ENCODE measurements around the gene OR2AG2. TPM values are rescaled to one million over a fixed set of nuclear protein-coding genes. Genes with fewer than 3 reads are reported as not detected.

Gene OR2AG2
- polyA plus RNA-seq (2011; rRNA removed), result 0.04 and 0.17 TPM in 2 replicates
- 0.03 and 0.04 TPM in 2 replicates for polyA plus RNA-seq (2012; cell fraction: cytosol; rRNA removed)
- polyA plus RNA-seq (2012; cell fraction: nucleus; rRNA removed), result not detected in 2 replicates
- polyA plus RNA-seq (2017; fragmentation: RNase III; extraction: RNeasy Plus Mini Kit Qiagen cat#74134 plus additional on column Dnase treatment), result 0.03 to 0.05 TPM in 2 of 3 replicates, not detected in the other
- polyA minus RNA-seq (2011; rRNA and poly(A)+ RNA removed), result 0.39 and 1.7 TPM in 2 replicates

DNA sequence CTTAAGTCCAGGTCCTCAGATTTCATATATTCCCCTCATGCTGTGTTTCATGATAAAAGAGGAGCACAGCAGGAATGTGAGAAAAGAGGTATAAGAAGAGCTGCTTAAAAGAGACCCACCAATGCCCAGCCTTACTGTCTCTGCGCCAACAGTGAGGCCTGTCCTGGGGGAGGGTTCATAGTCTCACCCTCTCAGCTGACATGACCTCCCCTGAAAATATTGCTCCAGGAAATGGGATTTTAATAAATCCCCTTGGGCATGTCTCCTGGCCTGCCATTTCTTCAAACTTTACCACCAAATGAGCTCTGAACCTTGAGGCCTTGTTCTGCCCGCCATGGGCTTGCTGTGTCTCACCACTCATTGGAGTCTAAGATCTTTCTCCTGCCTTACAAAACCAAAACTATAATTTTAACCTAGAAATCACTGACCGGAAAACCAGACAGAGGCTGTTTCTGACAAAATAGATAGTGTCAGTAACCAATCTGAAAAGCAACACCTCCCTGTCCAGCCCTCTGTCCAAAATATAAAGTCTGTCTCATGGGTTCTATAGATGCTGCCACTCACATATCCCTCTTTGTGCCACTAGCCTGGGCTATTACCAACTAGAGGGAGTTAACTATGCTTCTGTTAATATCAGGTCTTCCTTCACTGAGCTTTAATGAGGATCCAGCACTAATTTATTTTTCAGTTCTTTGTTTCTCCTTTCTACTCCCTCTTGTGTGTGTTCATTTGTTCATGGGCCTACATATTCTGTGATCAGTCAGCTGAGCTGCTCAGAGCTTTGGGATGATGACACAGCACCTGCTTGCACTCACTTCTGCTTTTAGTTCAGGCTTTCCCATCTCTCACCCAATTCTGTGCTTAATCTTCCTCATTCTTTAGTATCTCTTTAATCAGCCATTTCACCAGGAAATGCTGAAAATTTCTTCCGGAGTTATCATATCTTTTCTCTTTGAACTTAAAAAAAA, at the start of gene OR2AG2:
OR2AG2 (minus strand) TSS at position 51 of the 968 bp plus-strand sequence. CDS start 3,019 bp downstream, outside the sequence.
- no peaks in the 10 kb centered on the region for H3K4me1 ChIP-seq
- 45% methylated on average over 4 of the region's 4 CpGs for WGBS (ENCODE audit: missing lambda C conversion rate)
- no peak within 1 kb of the TSS for H3K4me3 ChIP-seq
- no peaks in the 10 kb centered on the region for H3K9me3 ChIP-seq
- FAIRE-seq (no peak), ATAC-seq (no peak), DNase-seq (ENCODE audit: low read depth in 1 of 2, low spot score in 1 of 2) (no peak)
- H3K27ac ChIP-seq, result no peak within 1 kb of the TSS
- no peak within 1 kb of the TSS for H3K4me2 ChIP-seq
- TF ChIP-seq, protein P1, sequence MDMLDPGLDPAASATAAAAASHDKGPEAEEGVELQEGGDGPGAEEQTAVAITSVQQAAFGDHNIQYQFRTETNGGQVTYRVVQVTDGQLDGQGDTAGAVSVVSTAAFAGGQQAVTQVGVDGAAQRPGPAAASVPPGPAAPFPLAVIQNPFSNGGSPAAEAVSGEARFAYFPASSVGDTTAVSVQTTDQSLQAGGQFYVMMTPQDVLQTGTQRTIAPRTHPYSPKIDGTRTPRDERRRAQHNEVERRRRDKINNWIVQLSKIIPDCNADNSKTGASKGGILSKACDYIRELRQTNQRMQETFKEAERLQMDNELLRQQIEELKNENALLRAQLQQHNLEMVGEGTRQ (IDR thresholded peaks at IDR 0.05), result no peak
- TF ChIP-seq POLR2AphosphoS2 (conservative IDR thresholded peaks at IDR 0.05; ENCODE audit: low read length) (no peak), MYC (IDR thresholded peaks at IDR 0.05; ENCODE audit: borderline replicate concordance, low read length) (no peak), MAZ (IDR thresholded peaks at IDR 0.05; ENCODE audit: borderline replicate concordance, low read depth, low read length) (no peak), PHF8 (IDR thresholded peaks at IDR 0.05; ENCODE audit: borderline replicate concordance, low read depth) (no peak), CBX2 (IDR thresholded peaks at IDR 0.05; ENCODE audit: borderline replicate concordance, low read depth) (no peak), HOXA7 (CRISPR knock-in tag; IDR thresholded peaks at IDR 0.05) (no peak), ATOH8 (CRISPR knock-in tag; IDR thresholded peaks at IDR 0.05; ENCODE audit: low read depth) (no peak), FOSB (CRISPR knock-in tag; IDR thresholded peaks at IDR 0.05) (no peak), KDM5A (IDR thresholded peaks at IDR 0.05) (no peak), NFE2L2 (conservative IDR thresholded peaks at IDR 0.05; ENCODE audit: low read length) (no peak), ZNF302 (CRISPR knock-in tag; IDR thresholded peaks at IDR 0.05) (no peak), GATA3 (IDR thresholded peaks at IDR 0.05; ENCODE audit: borderline replicate concordance) (no peak), TFCP2L1 (CRISPR knock-in tag; IDR thresholded peaks at IDR 0.05) (no peak), ESRRA (IDR thresholded peaks at IDR 0.05; ENCODE audit: borderline replicate concordance, low read length) (no peak), FOXS1 (CRISPR knock-in tag; IDR thresholded peaks at IDR 0.05) (no peak)
- TF ChIP-seq, protein P2, sequence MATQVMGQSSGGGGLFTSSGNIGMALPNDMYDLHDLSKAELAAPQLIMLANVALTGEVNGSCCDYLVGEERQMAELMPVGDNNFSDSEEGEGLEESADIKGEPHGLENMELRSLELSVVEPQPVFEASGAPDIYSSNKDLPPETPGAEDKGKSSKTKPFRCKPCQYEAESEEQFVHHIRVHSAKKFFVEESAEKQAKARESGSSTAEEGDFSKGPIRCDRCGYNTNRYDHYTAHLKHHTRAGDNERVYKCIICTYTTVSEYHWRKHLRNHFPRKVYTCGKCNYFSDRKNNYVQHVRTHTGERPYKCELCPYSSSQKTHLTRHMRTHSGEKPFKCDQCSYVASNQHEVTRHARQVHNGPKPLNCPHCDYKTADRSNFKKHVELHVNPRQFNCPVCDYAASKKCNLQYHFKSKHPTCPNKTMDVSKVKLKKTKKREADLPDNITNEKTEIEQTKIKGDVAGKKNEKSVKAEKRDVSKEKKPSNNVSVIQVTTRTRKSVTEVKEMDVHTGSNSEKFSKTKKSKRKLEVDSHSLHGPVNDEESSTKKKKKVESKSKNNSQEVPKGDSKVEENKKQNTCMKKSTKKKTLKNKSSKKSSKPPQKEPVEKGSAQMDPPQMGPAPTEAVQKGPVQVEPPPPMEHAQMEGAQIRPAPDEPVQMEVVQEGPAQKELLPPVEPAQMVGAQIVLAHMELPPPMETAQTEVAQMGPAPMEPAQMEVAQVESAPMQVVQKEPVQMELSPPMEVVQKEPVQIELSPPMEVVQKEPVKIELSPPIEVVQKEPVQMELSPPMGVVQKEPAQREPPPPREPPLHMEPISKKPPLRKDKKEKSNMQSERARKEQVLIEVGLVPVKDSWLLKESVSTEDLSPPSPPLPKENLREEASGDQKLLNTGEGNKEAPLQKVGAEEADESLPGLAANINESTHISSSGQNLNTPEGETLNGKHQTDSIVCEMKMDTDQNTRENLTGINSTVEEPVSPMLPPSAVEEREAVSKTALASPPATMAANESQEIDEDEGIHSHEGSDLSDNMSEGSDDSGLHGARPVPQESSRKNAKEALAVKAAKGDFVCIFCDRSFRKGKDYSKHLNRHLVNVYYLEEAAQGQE (IDR thresholded peaks at IDR 0.05), result no peak
- TF ChIP-seq, protein P3, sequence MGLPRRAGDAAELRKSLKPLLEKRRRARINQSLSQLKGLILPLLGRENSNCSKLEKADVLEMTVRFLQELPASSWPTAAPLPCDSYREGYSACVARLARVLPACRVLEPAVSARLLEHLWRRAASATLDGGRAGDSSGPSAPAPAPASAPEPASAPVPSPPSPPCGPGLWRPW (IDR thresholded peaks at IDR 0.05), result no peak
- POLR2A ChIA-PET, result no interaction called here
- CTCF ChIA-PET, result interaction anchor here (1.5 kb wide), 1 partner anchor 17 kb away, joined by 6 read pairs; no protein-coding TSS in a partner anchor

GRCh38 chr11:6818967-6819366, 47.2 kb upstream of the OR2AG2 start:
- ChIA-PET POLR2A (no interaction called here), CTCF (interaction anchor here (0.6 to 1.1 kb wide), 2 partner anchors 105 to 714 kb away, joined by 3 to 4 read pairs; no protein-coding TSS in a partner anchor)
- Histone ChIP-seq H3K4me1 (no peaks in the 10 kb centered on the region), H3K27ac (no peak overlapping the region), H3K4me3 (no peak overlapping the region), H3K9me3 (no peaks in the 10 kb centered on the region), H3K4me2 (no peak overlapping the region)
- 20% methylated on average over 5 of the region's 5 CpGs for WGBS (ENCODE audit: missing lambda C conversion rate)
- ATAC-seq (no peak), DNase-seq (ENCODE audit: low read depth in 1 of 2, low spot score in 1 of 2) (no peak), FAIRE-seq (no peak)
- TF ChIP-seq POLR2A (IDR thresholded peaks at IDR 0.05; ENCODE audit: low read length), result no peak
- no peak for TF ChIP-seq HMGXB4 (CRISPR knock-in tag; IDR thresholded peaks at IDR 0.05; ENCODE audit: borderline replicate concordance)
- TF ChIP-seq CHD4 (IDR thresholded peaks at IDR 0.05; ENCODE audit: borderline replicate concordance), result no peak
- TF ChIP-seq, protein P2 (IDR thresholded peaks at IDR 0.05), result no peak
- TF ChIP-seq TFCP2L1 (CRISPR knock-in tag; IDR thresholded peaks at IDR 0.05), result no peak

Measured in A549 (cell line).